AG09309 (cell line): ENCODE data around the gene DLGAP1.
A peak's percentile ranks its signal among the peaks of the same experiment; 100 is the strongest.

ENCODE experiments used
- DNase-seq: peaks from one replicate; pipeline ENCODE4 v3.0.0-alpha.2; 2010; ENCODE audit warnings: low read depth
- H3K4me3 ChIP-seq: 2 replicates; pipeline ENCODE4 v1.5.1; 2011; ENCODE audit warnings: mild to moderate bottlenecking, low read depth, low read length, moderate library complexity; ENCODE audit not compliant: control insufficient read depth
- CTCF ChIP-seq: IDR thresholded peaks from 2 replicates; pipeline ENCODE4 v1.5.1; 2011; ENCODE audit warnings: mild to moderate bottlenecking, low read depth, low read length, inconsistent platforms; ENCODE audit not compliant: insufficient read depth, control insufficient read depth; ENCODE audit errors: missing control alignments

Gene DLGAP1

GRCh38 chr18:3903337-3903736 is 551.8 kb downstream of the DLGAP1 start:
- peak; percentile 85 for DNase-seq
- TF ChIP-seq CTCF = no peak
- no peak overlapping the region for H3K4me3 ChIP-seq

GRCh38 chr18:3902676-3903075 is 552.4 kb downstream of the DLGAP1 start:
- DNase-seq = no peak
- no peak overlapping the region for H3K4me3 ChIP-seq
- TF ChIP-seq CTCF = no peak

- TF ChIP-seq CTCF = no peak
- DNase-seq = no peak
Measured at GRCh38 chr18:3901811-3902210, 553.3 kb downstream of the DLGAP1 start.

GRCh38 chr18:3901042-3901441 is 554.1 kb downstream of the DLGAP1 start:
- DNase-seq = no peak
- no peak for TF ChIP-seq CTCF
- H3K4me3 ChIP-seq = no peak overlapping the region

More at GRCh38 chr18:3901811-3902210, 553.3 kb downstream of the DLGAP1 start:
- H3K4me3 ChIP-seq = no peak overlapping the region

GRCh38 chr18:3900327-3900726 is 554.8 kb downstream of the DLGAP1 start:
- no peak overlapping the region for H3K4me3 ChIP-seq
- no peak for DNase-seq
- TF ChIP-seq CTCF = no peak

- no peak for DNase-seq
- H3K4me3 ChIP-seq = no peak overlapping the region
- TF ChIP-seq CTCF = no peak
Measured at GRCh38 chr18:3898861-3899613, 556.1 kb downstream of the DLGAP1 start.
